ENCODE data around the gene CUX1.
"Not testable (repeated sequence)": the region's sequence is repeated elsewhere in the genome, so short reads cannot be mapped to it uniquely, and the experiment has no call there.

CUX1 gene

DNA sequence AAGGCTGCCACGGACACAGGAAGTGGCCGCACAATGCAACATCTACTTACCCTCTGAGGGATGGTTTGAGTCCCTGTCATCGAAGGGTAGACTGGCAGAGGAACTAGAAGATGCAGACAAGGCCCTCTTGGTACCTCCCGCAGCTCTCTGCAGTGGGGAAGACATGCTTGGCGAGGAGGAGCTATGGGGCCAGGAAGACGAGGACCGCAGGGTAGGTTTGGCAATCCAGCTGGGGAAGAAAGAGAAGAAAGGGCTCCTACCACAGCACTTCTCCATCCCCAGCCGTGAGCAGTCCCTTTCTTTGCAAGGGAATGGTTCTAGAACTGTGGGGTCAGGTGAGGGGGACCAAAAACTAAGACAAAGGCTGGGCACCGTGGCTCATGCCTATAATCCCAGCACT, 511.9 kb downstream of the CUX1 start:
- DNase-seq, result not testable (repeated sequence)

GRCh38 chr7:102330666-102331460, 513.4 kb downstream of the CUX1 start:
- not testable (repeated sequence) for DNase-seq

Measured in activated naive CD4-positive, alpha-beta T cell treated with anti-CD3 and anti-CD28 coated beads, Interleukin-2, amount 50 U/mL, for 16 hours (primary cell).